LNCaP clone FGC (cell line): ENCODE data around the gene SLC23A2.

ENCODE experiments used
- DNase-seq: peaks from one replicate; pipeline ENCODE4 v3.0.0-alpha.2; 2011; ENCODE audit warnings: low read depth
- H3K4me3 ChIP-seq: 2 replicates; pipeline ENCODE4 v1.5.1; 2011; ENCODE audit warnings: mild to moderate bottlenecking, low read depth, low read length, control low read depth
- CTCF ChIP-seq: IDR thresholded peaks from 2 replicates; pipeline ENCODE4 v1.5.1; 2012; ENCODE audit warnings: mild to moderate bottlenecking; ENCODE audit not compliant: control insufficient read depth, insufficient read depth; ENCODE audit errors: extremely low read depth

Gene SLC23A2

GRCh38 chr20:4869290-4870193 is 131.8 kb downstream of the SLC23A2 start:
- no peak for TF ChIP-seq CTCF
- H3K4me3 ChIP-seq = peak overlapping the region; percentile 43
- DNase-seq = peak; percentile 95

DNA sequence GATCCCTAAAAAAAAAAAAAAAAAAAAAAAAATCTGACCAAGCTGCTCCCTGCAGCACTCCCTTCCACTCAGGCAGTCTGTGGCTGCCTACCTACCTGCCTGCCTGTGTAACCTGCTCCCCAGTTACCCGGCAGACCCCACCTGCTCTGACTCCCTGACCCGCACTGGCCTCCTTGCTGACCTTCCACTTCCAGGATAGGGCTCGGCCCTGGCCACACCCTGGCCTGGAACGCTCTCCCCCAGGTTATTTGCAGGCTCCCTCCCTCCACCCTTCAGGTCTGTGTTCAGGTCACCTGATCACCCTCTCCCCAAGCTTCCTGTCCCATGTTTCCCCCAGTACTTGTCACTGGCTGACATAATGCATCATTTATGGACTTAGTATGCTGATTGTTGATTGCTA is 134.3 kb downstream of the SLC23A2 start:
- no peak for DNase-seq
- no peak overlapping the region for H3K4me3 ChIP-seq
- TF ChIP-seq CTCF = no peak

DNA sequence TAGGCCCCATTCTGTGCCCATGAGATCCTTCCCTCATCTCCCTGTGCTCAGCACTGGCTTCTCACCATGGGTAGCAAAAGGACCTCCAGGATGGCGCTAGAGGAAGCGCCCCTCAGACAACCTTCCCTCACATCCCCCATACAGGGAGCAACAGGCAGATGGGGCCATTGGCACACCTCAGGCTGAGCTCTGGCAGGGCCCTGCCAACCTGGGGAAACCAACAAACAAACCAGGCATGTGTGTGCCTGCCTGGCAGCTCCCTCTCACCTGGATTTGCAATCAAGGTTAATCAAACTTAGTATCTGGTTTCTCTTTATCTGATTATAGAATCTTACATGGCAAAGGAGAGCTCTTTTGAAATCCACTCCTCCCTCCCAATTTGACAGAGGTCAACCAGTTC is 134.9 kb downstream of the SLC23A2 start:
- no peak overlapping the region for H3K4me3 ChIP-seq
- peak; percentile 18; the same call in 1 of the 2 replicates for TF ChIP-seq CTCF
- no peak for DNase-seq

DNA sequence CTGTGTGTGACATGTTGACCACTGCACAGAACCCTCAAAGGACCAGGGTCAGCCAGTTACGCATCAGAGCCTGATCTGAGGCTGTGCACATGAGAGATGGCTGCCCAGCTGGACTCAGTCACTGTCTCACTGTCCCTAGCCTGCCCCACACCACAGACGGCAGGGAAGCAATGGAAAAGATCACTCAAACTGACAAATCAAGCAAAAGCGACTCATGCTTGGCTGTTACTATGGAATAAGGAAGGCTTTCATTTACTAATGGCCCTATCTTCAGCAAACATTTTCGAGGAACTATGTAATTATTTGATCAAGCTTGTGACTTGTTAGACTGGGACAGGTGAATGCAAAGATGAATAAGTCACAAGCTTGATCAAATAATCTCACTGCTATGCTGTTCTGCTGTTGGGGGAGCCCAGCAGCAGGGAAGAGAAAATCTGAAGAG is 137.0 kb downstream of the SLC23A2 start:
- no peak for TF ChIP-seq CTCF
- DNase-seq = peak; percentile 62
- H3K4me3 ChIP-seq = no peak overlapping the region

DNA sequence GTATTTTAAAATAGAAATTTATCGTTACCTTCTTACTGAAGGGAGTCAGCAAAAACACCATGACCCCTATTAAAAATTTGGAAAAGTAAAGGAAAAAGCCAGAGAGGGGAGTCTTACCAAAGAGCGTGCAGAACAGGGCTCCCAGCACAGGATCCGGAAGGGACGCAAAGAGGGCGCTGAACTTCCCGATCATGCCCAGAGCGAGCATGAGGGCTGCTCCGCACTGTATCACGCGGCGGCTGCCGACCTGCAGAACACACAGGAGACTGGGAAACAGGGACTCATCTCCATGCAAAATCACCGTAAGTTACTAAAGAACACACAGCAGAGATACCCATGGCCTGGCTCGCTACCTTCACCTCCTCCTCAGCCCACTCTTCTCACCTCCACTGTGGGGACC is 138.6 kb downstream of the SLC23A2 start:
- DNase-seq = no peak
- TF ChIP-seq CTCF = no peak
- no peak overlapping the region for H3K4me3 ChIP-seq

DNA sequence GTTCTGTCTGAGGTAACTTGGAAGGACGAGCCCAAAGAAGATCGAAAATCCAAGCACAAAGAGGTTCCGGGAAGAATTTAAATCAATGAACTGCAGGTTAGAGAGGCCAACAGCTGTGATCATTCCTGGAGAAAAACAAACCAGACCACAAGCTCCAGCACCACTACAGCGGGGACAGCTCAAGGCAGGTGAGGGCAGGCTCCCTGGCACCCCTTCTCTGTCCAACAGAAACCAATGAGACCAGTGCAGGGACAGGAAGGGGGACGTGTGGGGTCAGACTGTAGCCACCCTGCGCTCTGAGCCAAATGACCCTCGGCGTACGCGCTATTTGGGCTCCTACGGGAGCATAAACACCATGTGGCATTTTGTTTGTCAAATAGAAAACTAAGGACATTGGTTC is 139.3 kb downstream of the SLC23A2 start:
- no peak for TF ChIP-seq CTCF

GRCh38 chr20:4858000-4858399 is 143.3 kb downstream of the SLC23A2 start:
- TF ChIP-seq CTCF = no peak
- DNase-seq = no peak
- H3K4me3 ChIP-seq = no peak overlapping the region

More for the DNA sequence above, 139.3 kb downstream of the SLC23A2 start:
- no peak for DNase-seq
- H3K4me3 ChIP-seq = no peak overlapping the region
